HL-60/S4 treated with phorbol 12-myristate 13-acetate at 8.2 ng/mL for 4 days and 3 days (cell line): ENCODE measurements around the gene KCNQ1.

Experiments
- in situ Hi-C: fragments of 300-500 bp; cut with MboI; formaldehyde crosslinking; loops from 2 replicates; pipeline ENCODE4 v1.15.0; 2022; ENCODE audit warnings: low sequenced_read_pairs

The KCNQ1 gene

GRCh38 chr11:2585566-2586086 is 140.8 kb downstream of the KCNQ1 start:
- in situ Hi-C loops = no loop called here

- in situ Hi-C loops = no loop called here
Measured at GRCh38 chr11:2586087-2586792, 141.4 kb downstream of the KCNQ1 start.

DNA sequence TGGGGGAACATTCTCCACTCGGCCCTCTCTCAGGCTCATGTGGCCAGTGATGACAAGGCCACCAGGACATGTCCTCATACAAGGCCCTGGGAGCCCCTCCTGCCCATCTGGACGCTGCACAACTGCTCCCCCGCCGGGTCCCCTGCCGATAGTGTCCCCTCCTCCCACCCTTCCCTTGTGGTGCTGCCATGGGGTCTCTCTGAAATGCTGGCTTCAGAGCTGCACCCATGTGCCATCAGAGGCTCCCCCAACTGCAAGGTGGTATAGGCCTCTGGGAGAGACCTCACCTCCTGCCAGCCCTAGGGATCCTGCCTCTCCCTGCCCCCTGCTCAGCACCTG is 142.0 kb downstream of the KCNQ1 start:
- in situ Hi-C loops = no loop called here

DNA sequence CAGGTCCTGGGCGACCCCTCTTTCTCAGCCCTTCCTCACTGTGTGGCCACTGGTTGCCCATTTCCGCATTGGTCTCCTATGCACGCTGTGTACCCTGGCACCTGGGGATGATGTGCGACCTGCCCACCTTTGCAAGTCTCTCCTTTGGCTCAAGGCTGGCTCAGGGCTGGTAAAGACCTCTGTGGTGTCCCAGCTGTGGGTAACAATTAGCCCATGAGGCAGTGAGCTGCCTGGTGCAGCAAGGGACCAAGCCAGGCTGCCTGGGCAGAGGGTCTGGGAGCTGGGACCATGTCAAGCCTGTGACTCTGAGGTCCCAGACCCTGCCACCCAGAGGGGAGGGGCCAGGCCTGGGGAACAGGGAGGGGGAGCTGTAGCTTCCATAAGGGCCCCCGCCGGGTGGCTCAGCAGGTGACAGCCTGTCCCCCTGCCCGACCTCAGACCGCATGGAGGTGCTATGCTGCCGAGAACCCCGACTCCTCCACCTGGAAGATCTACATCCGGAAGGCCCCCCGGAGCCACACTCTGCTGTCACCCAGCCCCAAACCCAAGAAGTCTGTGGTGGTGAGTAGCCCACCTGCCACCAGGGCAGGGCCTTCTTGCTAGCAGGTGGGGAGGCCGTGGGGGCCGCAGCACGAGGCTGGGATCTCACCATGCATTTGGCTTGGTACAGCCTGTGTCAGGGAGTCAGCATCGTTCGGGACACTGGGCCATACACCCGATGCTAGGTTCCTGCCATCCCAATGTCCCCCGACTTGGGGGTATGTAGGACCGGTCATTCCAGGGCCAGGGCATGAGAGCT is 142.5 kb downstream of the KCNQ1 start:
- in situ Hi-C loops = no loop called here

DNA sequence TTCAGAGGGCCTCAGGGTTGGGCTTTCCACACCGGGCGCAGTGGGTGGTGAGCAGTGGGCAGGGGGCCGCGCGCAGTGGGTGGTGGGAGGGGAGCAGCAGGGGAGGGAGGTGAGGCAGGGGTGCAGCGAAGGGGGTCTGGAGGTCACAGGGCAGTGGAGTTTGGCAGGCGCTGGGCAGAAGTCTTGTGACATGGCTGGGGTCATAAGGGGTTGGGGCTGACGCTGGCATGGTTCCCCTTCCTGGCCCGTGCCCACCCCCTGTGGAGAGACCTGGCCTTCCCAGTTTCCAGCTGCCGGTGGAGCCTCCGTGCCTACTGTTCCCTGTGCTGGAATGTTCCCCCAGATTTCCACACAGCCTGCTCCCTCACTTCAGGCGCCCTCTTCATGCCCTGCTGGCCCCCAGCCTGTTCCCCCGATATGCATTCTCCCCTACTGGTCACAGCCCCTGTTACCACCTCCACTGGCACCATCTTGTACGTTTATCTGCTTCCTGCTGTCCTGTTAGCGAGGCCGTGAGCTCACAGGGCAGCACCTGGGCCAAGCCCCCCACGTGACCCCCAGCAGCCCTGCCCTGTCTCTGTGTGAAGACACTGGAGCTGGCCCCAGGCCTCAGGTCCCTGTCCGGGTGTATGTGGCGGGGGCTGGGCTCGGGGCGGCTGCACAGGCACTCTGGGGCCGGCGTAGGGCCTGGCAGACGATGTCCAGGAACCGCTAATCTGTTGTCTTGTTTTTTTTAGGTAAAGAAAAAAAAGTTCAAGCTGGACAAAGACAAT is 143.4 kb downstream of the KCNQ1 start:
- in situ Hi-C loops = no loop called here

DNA sequence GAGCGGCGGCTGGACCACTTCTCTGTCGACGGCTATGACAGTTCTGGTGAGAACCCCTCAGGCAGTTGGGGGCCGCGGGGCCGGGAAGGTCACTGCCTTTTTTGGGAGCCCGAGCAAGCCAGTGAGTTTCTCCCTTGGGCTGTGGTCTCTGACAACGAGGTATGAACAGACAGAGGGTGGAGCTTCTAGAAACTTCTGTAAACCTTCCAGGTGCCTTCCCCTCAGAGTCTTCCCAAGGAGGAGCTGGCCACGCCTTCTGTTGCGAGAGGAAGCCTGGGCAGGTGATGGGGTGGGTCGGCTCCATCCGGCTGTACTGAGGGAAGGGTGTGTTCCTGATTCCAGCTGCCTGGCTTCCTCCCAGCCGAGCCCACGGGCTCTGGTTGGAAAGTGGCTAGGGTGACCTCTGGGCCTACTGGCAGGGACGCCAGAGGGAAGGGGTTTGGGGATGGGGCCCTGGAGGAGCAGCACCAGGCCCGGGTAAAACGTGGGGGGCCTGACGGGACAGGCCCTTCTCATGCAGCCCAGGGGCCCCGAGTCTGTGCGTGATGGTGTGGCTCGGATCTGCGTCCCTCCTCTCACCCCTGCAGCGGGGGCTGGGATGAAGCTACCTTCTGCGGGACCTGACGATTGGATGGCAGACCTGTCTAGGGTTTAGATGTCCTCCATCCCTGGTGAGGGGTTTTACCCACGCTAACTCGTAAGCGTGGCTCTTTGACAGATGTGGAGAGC is 144.2 kb downstream of the KCNQ1 start:
- in situ Hi-C loops = no loop called here

DNA sequence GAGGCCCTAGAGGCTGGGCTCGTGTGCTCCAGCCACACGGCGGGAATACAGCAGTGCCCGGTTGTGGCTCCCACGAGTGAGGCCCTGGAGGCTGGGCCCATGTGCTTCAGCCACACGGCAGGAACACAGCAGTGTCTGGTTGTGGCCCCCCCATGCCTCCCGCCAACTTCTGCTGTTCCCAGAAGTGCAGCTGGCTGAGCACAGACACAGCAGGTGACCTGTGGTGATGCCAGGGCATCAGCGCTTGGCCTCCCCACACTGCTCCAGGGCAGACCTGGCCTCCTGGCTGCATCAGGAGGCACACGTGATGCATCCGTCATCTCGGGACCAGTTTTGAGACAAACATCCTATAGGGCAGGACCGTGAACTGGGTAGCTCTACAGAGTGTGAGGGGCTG is 144.7 kb downstream of the KCNQ1 start:
- in situ Hi-C loops = no loop called here

- in situ Hi-C loops = no loop called here
Measured at GRCh38 chr11:2590131-2590964, 145.5 kb downstream of the KCNQ1 start.

DNA sequence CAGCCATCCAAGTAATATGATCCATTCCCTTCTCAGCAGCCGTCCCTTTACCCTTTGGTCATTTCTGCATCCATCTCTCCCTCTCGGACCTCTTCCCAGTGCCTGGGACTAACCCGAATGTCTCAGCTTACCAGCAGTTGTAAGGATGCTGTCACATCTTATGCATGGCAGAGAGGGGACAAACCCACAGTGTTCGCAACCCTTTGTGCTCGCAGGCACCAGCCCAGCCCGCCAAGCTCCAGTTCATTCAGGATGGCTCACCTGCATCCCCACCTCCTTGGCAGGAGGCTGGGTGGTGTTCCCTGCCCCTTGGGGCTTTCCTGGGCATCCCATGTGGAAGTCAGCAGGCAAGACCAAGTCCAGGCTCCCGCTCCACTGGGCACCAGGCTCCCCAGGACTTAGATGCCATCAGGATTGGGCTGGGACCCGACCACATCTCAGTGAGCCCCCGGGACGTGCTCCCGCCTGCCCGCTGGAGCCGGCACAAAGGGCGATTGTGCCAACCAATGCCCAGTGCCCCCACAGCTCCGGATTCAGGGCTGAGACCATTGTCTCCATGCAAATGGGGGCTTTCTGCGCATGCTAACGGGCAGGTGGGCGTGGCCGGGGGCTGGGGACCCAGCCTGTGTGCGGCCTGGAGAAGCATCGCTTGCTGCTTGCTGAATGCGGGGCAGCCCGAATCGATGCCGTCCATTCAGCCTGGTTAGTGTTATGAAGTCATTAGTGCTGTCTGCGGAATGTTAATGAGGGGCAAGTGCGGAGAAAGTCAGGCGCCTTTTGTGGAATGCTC is 146.4 kb downstream of the KCNQ1 start:
- in situ Hi-C loops = no loop called here

GRCh38 chr11:2591805-2592204 is 147.0 kb downstream of the KCNQ1 start:
- in situ Hi-C loops = no loop called here

GRCh38 chr11:2592559-2593392 is 148.0 kb downstream of the KCNQ1 start:
- in situ Hi-C loops = no loop called here

DNA sequence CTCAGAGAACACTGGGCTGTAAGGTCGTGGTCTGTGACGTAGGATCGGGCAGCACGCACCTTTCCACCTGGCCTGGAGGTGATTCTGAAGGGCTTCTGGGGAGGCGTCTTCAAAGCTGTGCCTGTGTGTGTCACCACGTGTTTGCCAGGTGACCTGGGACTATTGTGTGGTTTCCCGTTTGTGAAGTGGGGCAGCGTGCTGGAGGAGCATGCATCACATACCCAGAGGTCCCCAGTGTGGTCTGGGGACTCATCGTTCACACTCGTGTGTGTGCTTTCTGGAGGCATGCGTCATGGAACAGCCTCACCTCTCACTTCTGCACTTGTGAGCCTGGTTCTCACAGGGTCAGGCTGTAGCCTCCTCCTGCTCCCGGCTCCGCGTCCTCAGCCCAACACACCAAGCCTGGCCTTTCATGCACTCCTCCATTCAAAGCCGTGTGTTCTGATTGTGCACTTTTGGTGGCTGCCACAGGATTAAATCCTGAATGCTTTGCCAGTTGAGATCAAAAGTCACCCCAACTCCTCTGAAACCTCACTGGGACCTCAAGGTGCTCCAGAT is 148.7 kb downstream of the KCNQ1 start:
- in situ Hi-C loops = no loop called here

GRCh38 chr11:2594267-2594666 is 149.5 kb downstream of the KCNQ1 start:
- in situ Hi-C loops = no loop called here

GRCh38 chr11:2595204-2595603 is 150.4 kb downstream of the KCNQ1 start:
- in situ Hi-C loops = no loop called here

DNA sequence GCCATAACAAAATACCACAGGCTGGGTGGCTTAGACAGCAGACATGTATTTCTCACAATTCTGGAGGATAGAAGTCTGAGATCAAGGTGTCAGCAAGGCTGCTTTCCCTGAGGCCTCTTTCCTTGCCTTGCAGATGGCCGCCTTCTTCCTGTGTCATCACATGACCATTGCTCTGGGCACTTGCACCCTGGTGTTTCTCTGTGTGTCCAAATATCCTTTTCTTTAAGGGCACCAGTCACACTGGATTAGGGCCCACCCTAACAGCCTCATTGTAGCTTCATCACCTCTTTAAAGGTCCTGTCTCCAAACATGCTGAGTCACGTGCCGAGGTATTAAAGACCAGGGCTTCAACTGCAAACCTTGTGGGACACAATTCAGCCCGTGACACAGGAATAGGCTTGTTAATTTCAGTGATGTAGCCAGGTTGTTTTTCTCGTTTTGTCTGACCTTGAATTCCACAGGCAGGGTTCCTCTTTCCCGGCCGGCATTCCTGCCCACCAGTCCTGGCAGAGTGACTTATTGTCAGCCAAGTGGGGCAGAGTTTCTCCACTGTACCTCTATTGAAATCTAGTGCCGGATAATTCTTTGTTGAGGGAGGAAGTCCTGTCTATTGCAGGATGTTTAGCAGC is 154.9 kb downstream of the KCNQ1 start:
- in situ Hi-C loops = no loop called here

DNA sequence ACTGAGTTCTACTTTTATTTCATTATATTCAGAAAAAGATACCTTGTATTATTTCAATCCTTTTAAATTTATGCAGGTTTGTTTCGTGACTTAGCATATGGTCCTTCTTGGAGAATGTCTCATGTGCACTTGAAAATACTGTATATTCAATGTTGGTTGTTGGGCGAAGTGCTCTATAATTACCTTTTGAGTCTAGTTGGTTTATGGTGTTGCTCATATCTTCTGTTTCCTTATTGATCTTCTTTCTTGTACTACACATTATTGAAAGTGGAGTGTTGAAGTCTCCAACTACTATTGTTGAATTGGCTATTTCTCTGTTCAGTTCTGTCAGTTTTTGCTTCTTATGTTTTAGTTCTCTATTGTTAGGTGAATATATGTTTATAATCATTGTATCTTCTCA is 164.5 kb downstream of the KCNQ1 start:
- in situ Hi-C loops = no loop called here

DNA sequence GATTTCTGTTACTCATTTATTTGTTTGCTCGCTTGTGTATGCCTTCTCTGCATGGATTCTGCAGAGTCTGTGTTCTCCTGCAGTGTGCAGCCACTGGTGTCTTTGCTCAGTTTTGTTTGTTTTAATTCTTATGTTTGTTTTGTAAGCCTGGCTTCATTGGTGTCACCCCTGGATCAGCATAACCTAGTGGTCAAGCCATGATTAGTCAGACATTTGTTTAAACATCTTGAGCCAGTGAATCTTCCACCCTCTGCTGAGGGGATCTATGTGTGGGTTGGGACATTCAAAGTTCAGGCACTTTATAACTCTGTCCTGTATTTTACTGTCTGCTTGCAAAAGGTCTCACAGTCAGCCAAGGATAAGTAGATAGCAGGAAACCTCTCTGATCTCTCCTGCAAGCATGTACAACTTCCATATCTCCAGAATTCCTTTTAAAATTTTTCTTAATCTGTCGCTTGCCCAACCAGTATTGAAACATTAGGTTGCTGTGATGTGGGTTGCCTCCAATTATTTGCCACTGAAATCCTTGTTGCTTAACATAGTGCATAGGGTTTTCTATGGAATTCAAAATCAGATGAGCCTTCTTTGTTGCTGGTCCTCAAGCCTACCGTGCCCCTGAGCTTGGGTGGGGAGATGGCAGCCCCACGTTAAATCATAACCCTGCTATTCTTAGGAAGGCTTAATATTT is 168.2 kb downstream of the KCNQ1 start:
- in situ Hi-C loops = no loop called here
